Fibroblast of skin of right quadriceps (primary cell): ENCODE measurements around the gene EREG.
"Not testable (repeated sequence)": the region's sequence is repeated elsewhere in the genome, so short reads cannot be mapped to it uniquely, and the experiment has no call there.

Experiments used
- DNase-seq: peaks from one replicate; pipeline ENCODE4 v3.0.0-alpha.2; 2013

EREG gene

GRCh38 chr4:74364652-74365491, at the start of gene EREG:
EREG (plus strand) TSS chr4:74365145; CDS start chr4:74365309, 164 bp downstream.
- peak; percentile 34 for DNase-seq

GRCh38 chr4:74315376-74315775, 49.6 kb upstream of the EREG start:
- no peak for DNase-seq

- DNase-seq = peak; percentile 16
Measured at GRCh38 chr4:74316397-74316796, 48.5 kb upstream of the EREG start.

GRCh38 chr4:74317616-74318246, 47.2 kb upstream of the EREG start:
- peak; percentile 18 for DNase-seq

- no peak for DNase-seq
Measured at GRCh38 chr4:74318276-74318675, 46.7 kb upstream of the EREG start.

GRCh38 chr4:74319470-74319869, 45.5 kb upstream of the EREG start:
- DNase-seq = peak; percentile 13

GRCh38 chr4:74320559-74321118, 44.3 kb upstream of the EREG start:
- peak; percentile 54 for DNase-seq

GRCh38 chr4:74322301-74322700, 42.6 kb upstream of the EREG start:
- no peak for DNase-seq

- DNase-seq = no peak
Measured at GRCh38 chr4:74323663-74324062, 41.3 kb upstream of the EREG start.

- no peak for DNase-seq
Measured at GRCh38 chr4:74324262-74324661, 40.7 kb upstream of the EREG start.

- no peak for DNase-seq
Measured at GRCh38 chr4:74325886-74326285, 39.1 kb upstream of the EREG start.

GRCh38 chr4:74327762-74328161, 37.2 kb upstream of the EREG start:
- peak; percentile 41 for DNase-seq

GRCh38 chr4:74328501-74328900, 36.4 kb upstream of the EREG start:
- DNase-seq = no peak

GRCh38 chr4:74329307-74329706, 35.6 kb upstream of the EREG start:
- DNase-seq = no peak

- peak; percentile 5 for DNase-seq
Measured at GRCh38 chr4:74330295-74330750, 34.6 kb upstream of the EREG start.

- no peak for DNase-seq
Measured at GRCh38 chr4:74331252-74331651, 33.7 kb upstream of the EREG start.

GRCh38 chr4:74331944-74332343, 33.0 kb upstream of the EREG start:
- no peak for DNase-seq

GRCh38 chr4:74334636-74335035, 30.3 kb upstream of the EREG start:
- no peak for DNase-seq

GRCh38 chr4:74335341-74336021, 29.5 kb upstream of the EREG start:
- DNase-seq = no peak

- DNase-seq = no peak
Measured at GRCh38 chr4:74338792-74339333, 26.1 kb upstream of the EREG start.

GRCh38 chr4:74339501-74339900, 25.4 kb upstream of the EREG start:
- no peak for DNase-seq

- DNase-seq = not testable (repeated sequence)
Measured at GRCh38 chr4:74340421-74340820, 24.5 kb upstream of the EREG start.

GRCh38 chr4:74344031-74344430, 20.9 kb upstream of the EREG start:
- DNase-seq = no peak
